Breast epithelium (tissue), 4 donors: Measurements from ENCODE around the gene SEPTIN5. TPM values are rescaled to one million over a fixed set of nuclear protein-coding genes. Genes with fewer than 3 reads are reported as not detected.

Experiments
- DNase-seq, 2 donors: peaks; one replicate each; pipeline ENCODE4 v3.0.0-alpha.2; 2019; ENCODE audit warnings: low spot score in 2 of 2
- H3K27ac ChIP-seq, 2 donors: fragments of 200-600 bp; sonication (generic) in 1 of 2; one replicate each; pipeline ENCODE4 v1.5.1; 2016 to 2019; ENCODE audit warnings: mild to moderate bottlenecking in 1 of 2
- H3K27me3 ChIP-seq, 2 donors: fragments of 200-600 bp; sonication (generic) in 1 of 2; one replicate each; pipeline versions ENCODE4 v1.5.1 to v1.6.0; 2017 to 2019; ENCODE audit warnings: control low read depth in 1 of 2, mild to moderate bottlenecking in 1 of 2
- H3K36me3 ChIP-seq: fragments of 200-600 bp; one replicate; pipeline ENCODE4 v1.5.1; 2019
- H3K4me1 ChIP-seq, 2 donors: fragments of 200-600 bp; sonication (generic); one replicate each; pipeline ENCODE4 v1.5.1; 2016 to 2019; ENCODE audit warnings: control low read depth in 1 of 2
- H3K4me3 ChIP-seq, 3 donors: fragments of 200-600 bp; sonication (generic); 1 replicate in 2 of 3; 2 replicates in 1 of 3; pipeline ENCODE4 v1.5.1; 2016 to 2019; ENCODE audit warnings: mild to moderate bottlenecking in 3 of 3, moderate library complexity in 2 of 3
- H3K9me3 ChIP-seq, 2 donors: fragments of 200-600 bp; sonication (generic) in 1 of 2; one replicate each; pipeline ENCODE4 v1.5.1; 2016 to 2019; ENCODE audit warnings: control low read depth in 1 of 2
- POLR2A ChIP-seq: fragments of 450-650 bp; IDR thresholded peaks from one replicate; pipeline ENCODE4 v1.6.1; 2016; ENCODE audit warnings: antibody characterized with exemption, mild to moderate bottlenecking, moderate library complexity
- POLR2AphosphoS5 ChIP-seq, 3 donors: sonication (generic); formaldehyde crosslinking; IDR thresholded peaks; one replicate each; pipeline ENCODE4 v1.6.1; 2017; ENCODE audit warnings: antibody characterized with exemption in 3 of 3
- intact Hi-C: fragments of 100-400 bp; cut with DNase I; formaldehyde crosslinking; loops from one replicate; pipeline ENCODE4 v1.15.1; 2023; ENCODE audit warnings: low total_unique reads
- total RNA-seq, 3 donors: library from RNA; depleted of rRNA; stranded (reverse); fragments of >200 nt; gene quantifications; one replicate each; pipeline ENCODE4 v1.1.0, GENCODE V29; 2016
- TF ChIP-seq, protein P1 (sequence below), 3 donors: fragments of 450-650 bp; IDR thresholded peaks; one replicate each; pipeline ENCODE4 v1.5.1; 2016 to 2017; ENCODE audit warnings: antibody characterized with exemption in 3 of 3, mild to moderate bottlenecking in 3 of 3, moderate library complexity in 3 of 3

Gene SEPTIN5
- total RNA-seq, 3 donors from 2014 or later = 5.4 to 33.8 (median 18.4) TPM

DNA sequence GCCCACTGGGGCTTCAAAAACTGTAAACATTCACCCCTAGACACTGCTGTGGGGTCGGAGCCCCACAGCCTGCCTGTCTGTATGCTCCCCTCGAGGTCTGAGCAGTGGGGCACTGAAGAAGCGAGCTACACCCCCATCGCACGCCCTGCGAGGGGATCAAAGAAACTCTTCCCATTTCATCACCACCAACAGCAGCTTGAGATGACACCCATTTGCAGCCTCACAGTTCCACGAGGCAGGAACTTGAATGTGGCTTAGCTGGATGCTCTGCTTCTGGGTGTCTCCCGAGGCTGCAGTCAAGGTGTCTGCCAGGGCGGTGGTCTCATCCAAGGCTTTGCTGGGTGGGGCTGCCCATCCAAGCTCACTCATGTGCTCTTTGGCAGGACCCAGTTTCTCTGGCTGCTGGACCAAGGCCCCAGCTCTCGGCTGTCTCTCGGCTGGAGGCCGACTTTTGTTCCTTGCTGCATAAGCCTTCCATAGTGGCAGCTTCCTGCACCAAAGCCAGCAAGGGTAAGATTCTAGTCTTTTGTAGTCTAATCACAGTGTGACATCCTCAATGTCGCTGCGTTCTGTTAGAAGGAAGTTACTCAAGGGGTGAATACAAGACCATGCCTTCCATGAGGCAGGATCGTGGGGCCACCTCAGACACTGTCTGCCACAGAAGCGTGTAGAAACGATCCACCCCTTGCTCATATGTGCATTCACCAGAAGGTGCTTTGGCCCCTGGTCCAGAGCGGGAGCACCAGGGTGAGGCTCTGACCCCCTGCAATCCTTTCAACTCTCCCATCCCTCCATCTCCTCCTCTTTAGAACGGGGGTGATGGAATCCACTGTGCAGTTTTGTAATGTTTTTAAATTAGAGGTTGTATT is 46.2 kb upstream of the SEPTIN5 start:
- H3K4me3 ChIP-seq = no peak overlapping the region
- H3K4me1 ChIP-seq = no peaks in the 10 kb centered on the region
- H3K27me3 ChIP-seq = no peaks in the 10 kb centered on the region
- TF ChIP-seq POLR2AphosphoS5 (IDR thresholded peaks at IDR 0.05) (no peak), POLR2A (no peak)
- TF ChIP-seq, protein P1, sequence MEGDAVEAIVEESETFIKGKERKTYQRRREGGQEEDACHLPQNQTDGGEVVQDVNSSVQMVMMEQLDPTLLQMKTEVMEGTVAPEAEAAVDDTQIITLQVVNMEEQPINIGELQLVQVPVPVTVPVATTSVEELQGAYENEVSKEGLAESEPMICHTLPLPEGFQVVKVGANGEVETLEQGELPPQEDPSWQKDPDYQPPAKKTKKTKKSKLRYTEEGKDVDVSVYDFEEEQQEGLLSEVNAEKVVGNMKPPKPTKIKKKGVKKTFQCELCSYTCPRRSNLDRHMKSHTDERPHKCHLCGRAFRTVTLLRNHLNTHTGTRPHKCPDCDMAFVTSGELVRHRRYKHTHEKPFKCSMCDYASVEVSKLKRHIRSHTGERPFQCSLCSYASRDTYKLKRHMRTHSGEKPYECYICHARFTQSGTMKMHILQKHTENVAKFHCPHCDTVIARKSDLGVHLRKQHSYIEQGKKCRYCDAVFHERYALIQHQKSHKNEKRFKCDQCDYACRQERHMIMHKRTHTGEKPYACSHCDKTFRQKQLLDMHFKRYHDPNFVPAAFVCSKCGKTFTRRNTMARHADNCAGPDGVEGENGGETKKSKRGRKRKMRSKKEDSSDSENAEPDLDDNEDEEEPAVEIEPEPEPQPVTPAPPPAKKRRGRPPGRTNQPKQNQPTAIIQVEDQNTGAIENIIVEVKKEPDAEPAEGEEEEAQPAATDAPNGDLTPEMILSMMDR (IDR thresholded peaks at IDR 0.05) = no peak
- H3K27ac ChIP-seq = no peak overlapping the region
- intact Hi-C loops = no loop called here
- no peaks in the 10 kb centered on the region for H3K9me3 ChIP-seq
- no peak for DNase-seq
- no peaks in the 10 kb centered on the region for H3K36me3 ChIP-seq

DNA sequence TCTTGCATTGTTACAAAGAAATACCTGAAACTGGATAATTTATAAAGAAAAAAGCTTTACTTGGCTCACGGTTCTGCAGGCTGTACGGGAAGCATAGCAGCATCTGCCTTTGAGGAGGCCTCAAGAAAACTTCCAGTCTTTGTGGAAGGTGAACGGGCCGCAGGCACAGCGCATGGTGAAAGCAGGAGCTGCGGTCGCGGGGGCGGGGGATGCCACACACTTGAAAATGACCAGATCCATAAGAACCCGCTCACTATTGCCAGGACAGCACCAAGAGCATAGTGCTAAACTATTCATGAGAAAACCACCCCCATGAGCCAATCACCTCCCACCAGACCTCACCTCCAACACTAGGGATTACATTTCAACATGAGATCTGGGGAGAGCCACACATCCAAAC is 45.6 kb upstream of the SEPTIN5 start:
- Histone ChIP-seq H3K36me3 (no peaks in the 10 kb centered on the region), H3K27ac (no peak overlapping the region), H3K4me3 (no peak overlapping the region), H3K27me3 (no peaks in the 10 kb centered on the region), H3K9me3 (no peaks in the 10 kb centered on the region), H3K4me1 (no peaks in the 10 kb centered on the region)
- DNase-seq = no peak
- TF ChIP-seq POLR2AphosphoS5 (IDR thresholded peaks at IDR 0.05) = no peak
- no peak for TF ChIP-seq POLR2A
- TF ChIP-seq, protein P1 (IDR thresholded peaks at IDR 0.05) = no peak
- intact Hi-C loops = no loop called here

DNA sequence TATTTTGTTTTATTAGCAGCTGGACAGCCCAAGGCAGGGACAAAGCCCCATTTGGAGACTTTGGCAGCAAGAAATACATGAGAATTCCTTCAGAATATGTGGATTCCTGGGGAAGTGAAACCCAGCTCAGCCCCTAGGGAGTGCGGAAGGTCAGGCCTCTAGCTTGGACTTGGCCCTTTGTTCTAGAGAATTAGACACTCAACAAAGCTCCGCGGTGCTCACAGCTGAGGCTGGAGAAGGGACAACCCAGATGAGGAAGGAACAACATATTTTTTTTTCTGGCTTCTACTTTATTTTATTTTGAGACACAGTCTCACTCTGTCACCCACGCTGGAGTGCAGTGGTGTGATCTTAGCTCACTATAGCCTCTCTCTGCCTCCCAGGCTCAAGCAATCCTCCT is 44.7 kb upstream of the SEPTIN5 start:
- Histone ChIP-seq H3K27me3 (no peaks in the 10 kb centered on the region), H3K4me3 (no peak overlapping the region), H3K9me3 (no peaks in the 10 kb centered on the region), H3K4me1 (no peaks in the 10 kb centered on the region), H3K27ac (no peak overlapping the region), H3K36me3 (no peaks in the 10 kb centered on the region)
- no peak for TF ChIP-seq POLR2AphosphoS5 (IDR thresholded peaks at IDR 0.05)
- TF ChIP-seq, protein P1 (IDR thresholded peaks at IDR 0.05) = no peak
- TF ChIP-seq POLR2A = no peak
- no peak for DNase-seq
- intact Hi-C loops = no loop called here

DNA sequence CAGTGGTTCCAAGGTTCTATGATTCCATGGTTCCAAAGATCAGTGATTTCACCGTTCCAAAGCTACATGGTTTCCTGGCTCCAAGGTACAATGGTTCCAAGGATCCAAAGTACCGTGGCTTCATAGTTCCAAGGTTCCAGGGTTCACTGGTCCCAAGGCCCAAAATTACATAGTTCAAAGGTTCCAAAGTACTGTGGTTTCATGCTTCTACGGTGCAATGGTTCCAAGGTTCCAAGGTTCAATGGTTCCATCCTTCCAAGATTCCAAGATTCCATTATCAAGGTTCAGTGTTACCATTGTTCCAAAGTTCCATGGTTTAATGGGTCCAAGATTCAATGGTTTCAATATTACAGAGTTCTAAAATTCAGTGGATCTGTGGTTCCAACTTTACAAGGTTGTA is 43.0 kb upstream of the SEPTIN5 start:
- Histone ChIP-seq H3K4me3 (no peak overlapping the region), H3K9me3 (no peaks in the 10 kb centered on the region), H3K27ac (no peak overlapping the region), H3K27me3 (no peaks in the 10 kb centered on the region), H3K4me1 (no peaks in the 10 kb centered on the region), H3K36me3 (no peaks in the 10 kb centered on the region)
- intact Hi-C loops = no loop called here
- TF ChIP-seq POLR2AphosphoS5 (IDR thresholded peaks at IDR 0.05) = no peak
- TF ChIP-seq POLR2A = no peak
- TF ChIP-seq, protein P1 (IDR thresholded peaks at IDR 0.05) = no peak
- DNase-seq = no peak

DNA sequence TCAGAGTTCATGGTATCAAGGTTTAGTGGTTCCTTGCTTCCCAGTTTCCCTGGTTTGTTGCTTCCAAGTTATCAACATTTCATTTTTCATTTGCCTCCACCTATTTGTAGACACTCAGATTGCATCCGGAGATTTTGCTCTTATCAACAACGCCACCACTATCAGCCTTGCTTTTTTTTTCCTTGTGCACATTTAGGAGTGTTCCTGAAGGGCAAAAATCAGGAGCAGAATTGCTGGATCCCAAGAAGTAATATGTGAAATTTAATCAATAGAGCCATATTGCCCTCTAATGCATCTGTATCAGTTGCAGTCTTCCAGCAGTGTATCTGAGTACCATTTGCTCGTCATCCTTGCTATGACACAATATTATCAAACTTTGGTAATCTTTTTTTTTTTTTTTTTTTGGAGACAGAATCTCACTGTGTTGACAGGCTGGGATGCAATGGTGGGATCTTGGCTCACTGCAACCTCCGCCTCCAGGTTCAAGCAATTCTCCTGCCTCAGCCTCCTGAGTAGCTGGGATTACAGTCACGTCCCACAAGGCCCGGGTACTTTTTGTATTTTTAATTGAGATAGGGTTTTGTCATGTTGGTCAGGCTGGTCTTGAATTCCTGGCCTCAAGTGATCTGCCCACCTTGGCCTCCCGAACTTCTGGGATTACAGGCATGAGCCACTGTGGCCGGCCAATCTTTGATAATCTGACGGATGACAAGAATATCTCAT is 42.1 kb upstream of the SEPTIN5 start:
- H3K4me3 ChIP-seq = no peak overlapping the region
- intact Hi-C loops = no loop called here
- TF ChIP-seq POLR2AphosphoS5 (IDR thresholded peaks at IDR 0.05) (no peak), POLR2A (no peak)
- TF ChIP-seq, protein P1 (IDR thresholded peaks at IDR 0.05) = no peak
- DNase-seq = no peak
- H3K9me3 ChIP-seq = no peaks in the 10 kb centered on the region
- no peaks in the 10 kb centered on the region for H3K27me3 ChIP-seq
- no peak overlapping the region for H3K27ac ChIP-seq
- H3K4me1 ChIP-seq = no peaks in the 10 kb centered on the region
- H3K36me3 ChIP-seq = no peaks in the 10 kb centered on the region
